HG02938 (cell line): ENCODE data around the gene SHLD1.
"Not testable (repeated sequence)": the region's sequence is repeated elsewhere in the genome, so short reads cannot be mapped to it uniquely, and the experiment has no call there.

Experiments
- ATAC-seq: cut with Tn5 transposase; IDR thresholded peaks from one replicate; pipeline ENCODE4 v1.9.1; 2021; ENCODE audit warnings: mild to moderate bottlenecking, moderate library complexity; ENCODE audit not compliant: unreplicated experiment

SHLD1 gene

DNA sequence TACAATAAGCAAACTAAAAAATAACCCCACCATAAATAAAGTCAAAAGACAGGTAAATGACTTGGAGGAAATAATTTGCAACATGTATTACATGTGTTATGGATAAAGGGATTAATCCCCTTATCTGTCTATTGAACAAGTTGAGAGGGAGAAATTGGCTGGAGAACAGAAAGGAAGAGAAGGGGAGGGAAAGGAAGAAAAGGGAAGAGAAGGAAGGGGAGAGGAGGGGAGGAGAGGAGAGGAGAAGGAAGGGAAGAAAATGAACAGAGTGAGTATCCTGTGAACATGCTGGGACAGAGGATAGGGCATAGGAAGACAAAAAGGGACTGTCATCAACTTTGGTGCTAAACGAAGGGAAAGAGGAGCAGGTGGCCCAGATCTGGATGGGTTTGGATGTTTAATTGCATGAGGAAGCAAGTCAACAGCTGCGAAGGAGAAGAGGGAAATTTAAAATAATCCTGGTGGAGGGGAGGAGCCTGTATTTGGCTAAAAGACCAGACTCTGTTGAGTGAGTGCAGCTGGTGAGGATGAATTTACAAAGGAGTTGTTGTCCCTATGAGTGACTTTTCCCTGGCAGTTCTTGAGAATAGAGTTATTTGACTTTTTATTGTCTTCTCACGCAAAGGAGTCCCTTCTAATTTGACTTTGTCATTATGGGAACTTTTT is 14.2 kb upstream of the SHLD1 start:
- no peak for ATAC-seq

DNA sequence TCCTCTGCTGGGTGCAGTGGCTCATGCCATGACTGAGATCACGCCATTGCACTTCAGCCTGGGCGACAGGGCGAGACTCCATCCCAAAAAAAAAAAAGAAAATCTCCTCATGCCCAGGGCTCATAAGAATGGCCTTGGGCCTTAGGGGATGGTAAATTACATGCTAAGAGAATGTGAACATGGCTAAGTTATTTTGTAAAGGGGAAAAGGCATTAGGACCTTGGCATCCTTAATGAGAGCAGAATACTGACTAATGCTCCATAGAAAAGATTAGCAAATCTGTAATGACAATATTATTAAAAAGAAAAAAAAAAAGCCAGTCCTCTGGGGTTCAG is 12.6 kb upstream of the SHLD1 start:
- no peak for ATAC-seq

DNA sequence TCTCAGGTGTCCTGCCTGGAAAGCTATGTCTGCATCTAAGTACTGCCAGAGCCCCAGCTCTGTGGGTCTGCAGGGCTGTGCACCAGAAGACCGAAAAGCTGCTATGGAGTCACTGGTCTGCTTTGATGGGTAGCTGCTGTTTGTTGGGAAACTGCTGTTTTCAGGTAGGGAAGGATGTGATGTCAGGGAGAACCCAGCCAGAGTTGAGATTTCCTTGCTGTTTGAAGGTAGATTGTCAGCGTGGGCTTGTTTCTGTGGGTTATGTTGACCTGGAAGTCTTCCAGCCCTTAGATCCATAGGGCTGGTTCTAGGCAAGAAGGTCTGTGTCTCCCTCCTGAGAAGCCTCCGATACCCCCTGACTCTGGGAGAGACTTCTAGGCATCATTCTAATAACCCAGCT is 12.2 kb upstream of the SHLD1 start:
- no peak for ATAC-seq

DNA sequence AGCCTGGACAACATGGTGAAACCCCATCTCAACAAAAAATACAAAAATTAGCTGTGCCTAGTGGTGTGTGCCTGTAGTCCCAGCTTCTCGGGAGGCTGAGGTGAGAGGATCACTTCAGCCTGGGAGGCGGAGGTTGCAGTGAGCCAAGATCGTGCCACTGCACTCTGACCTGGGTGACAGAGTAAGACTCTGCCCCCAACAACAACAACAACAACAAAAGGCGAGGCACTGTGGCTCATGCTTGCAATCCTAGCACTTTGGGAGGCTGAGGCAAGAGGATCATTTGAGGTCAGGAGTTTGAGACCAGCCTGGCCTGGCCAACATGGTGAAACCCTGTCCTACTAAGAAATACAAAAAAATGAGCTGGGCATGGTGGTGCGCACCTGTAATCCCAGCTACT is 9.6 kb upstream of the SHLD1 start:
- ATAC-seq: not testable (repeated sequence)

DNA sequence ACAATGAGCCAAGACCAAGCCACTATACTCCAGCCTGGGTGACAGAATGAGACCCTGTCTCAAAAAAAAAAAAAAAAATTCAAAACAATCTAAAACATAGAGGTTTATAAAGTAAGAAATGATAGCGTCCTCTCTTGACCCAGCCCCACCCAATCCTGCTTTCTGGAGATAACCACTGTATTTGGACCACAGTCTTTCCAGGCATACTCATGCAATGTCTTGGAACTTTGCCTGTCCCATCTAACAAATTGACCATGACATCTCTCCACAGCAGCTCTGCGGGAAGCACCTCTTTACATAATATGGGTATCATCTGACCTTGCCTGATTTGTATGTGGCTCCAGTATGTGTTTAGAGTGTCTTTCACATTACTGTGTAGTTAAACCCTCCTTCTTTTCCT is 9.1 kb upstream of the SHLD1 start:
- no peak for ATAC-seq

DNA sequence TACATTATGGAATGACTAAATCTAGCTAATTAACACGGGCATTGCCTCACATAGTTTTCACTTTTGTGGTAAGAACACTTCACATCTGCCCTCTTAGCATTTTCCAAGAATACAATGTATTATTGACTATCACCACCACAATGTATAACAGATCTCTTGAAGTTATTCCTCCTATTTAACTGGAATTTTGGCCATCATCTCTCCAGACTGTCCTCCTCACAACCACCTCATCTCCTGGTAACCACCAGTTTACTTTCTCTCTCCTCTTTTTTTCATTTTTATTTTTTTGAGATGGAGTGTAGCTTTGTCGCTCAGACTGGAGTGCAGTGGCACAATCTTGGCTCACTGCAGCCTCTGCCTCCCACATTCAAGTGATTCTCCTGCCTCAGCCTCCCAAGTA is 8.2 kb upstream of the SHLD1 start:
- no peak for ATAC-seq

DNA sequence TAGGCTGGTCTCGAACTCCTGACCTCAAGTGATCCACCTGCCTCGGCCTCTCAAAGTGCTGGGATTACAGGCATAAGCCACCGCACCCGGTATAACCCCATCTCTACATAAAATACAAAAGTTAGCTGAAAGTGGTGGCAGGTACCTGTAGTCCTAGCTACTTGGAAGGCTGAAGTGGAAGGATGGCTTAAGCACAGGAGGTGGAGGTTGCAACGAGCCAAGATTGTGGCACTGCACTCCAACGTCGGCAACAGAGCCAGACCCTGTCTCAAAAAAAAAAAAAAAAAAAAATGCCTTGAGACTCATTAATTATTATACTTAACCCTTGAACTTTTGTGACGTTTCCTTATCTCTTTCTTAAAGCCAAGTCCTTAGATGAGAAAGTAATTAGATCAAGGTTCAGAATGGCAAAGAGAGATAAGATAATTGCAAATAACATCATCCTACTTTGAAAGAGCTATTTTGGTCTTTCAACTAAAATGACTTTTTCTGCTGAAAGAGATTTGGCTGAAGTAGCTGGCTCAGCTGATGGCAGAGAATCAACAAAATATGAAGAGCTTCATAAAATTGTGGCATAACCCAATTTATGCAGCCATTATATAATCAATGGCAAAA is 4.7 kb upstream of the SHLD1 start:
- ATAC-seq: no peak

DNA sequence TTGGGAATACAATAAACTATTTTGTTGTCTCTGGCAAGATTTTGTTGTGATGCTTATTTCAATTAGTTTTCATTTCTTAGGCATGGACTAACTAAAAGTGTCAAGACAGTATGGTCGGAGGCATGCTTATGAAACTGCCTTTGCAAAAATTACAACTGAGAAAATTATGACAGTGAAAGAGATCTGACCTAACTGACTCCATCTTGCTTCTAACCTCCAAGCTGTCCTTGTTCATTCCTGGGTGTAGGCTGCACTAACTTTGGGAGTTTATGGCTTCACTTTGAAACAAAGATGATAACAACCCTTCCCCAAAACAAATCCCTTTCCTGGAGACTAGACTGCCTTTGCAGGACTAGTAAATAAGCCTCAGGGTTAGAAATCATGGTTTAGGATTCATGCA is 4.1 kb upstream of the SHLD1 start:
- ATAC-seq: no peak

DNA sequence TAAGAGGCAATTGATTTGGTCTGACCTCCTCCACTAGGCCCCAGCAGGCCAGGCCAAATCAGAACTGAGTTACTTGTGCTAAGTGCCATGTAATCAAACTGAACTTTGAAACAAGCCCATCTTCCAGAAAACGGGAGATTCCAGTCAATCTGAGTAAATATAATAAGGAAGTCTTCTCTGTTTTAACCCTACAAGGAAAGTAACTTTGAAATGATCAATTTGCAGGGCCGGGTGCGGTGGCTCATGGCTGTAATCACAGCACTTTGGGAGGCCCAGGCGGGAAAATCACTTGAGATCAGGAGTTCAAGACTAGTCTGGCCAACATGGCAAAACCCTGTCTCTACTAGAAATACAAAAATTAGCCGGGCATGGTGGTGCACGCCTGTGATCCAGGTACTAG is 2.0 kb upstream of the SHLD1 start:
- ATAC-seq: no peak

DNA sequence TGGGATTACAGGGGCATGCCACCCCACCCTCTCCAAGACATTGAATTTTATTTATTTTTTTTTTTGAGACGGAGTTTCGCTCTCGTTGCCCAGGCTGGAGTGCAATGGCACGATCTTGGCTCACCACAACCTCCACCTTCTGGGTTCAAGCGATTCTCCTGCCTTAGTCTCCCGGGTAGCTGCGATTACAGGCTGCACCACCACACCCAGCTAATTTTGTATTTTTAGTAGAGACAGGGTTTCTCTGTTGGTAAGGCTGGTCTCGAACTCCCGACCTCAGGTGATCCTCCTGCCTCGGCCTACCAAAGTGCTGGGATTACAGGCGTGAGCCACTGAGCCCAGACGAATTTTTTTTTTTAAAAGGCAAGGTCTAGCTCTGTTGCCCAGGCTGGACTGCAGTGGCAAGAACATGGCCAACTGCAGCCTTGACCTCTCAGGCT is 669 bp upstream of the SHLD1 start:
- not testable (repeated sequence) for ATAC-seq

DNA sequence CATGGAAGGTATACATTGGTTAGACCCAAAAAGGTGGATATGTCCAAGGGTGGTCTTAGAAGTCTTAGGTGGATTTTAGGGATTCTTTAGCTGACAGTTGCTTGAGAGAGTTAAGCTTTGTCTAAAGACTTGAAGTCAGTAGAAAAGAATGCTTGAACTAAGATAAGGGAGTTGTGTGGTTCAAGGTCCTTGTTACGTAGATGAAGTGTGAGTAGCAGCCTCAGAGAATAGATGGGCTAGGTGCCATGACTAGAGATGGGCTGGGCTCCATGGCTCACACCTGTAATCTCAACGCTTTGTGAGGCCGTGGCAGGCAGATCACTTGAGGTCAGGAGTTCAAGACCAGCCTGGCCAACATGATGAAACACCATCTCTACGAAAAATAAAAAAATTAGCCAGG is 1.7 kb downstream of the SHLD1 start:
- ATAC-seq: no peak

DNA sequence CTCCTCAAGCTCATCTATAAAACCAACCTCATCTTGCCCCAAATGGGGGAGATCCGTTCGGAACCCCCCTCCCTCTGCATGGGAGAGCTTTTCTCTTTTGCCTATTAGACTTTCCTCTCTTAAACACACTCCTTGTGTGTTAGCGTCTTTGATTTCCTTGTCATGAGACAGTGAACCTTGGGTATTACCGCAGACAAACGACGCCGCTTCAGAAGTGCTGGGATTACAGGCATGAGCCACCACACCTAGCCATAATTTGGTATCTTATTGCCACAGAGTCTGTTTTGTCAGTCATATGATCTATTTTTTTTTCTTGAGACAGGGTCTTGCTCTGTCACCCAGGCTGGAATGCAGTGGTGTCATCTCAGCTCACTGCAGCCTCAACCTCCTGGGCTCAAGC is 3.6 kb downstream of the SHLD1 start:
- no peak for ATAC-seq

DNA sequence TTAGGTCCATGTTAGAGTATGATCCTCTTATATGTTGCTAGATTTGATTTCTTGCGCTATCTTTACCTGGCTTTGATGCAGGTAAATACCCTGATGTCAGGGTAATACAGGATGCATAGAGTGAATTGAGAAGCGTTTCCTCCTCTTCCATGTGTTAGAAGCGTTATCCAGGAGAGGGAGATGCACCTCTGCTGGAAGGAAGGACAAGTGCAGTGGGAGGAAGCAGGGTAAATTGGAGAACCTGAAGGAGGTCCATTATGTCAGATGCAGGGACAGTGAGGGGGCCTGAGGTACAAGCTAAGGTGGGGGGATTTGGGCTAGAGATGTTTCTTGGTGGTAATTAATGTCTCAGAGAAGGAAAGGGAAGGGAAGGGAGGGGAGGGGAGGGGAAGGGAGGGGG is 7.7 kb downstream of the SHLD1 start:
- no peak for ATAC-seq

DNA sequence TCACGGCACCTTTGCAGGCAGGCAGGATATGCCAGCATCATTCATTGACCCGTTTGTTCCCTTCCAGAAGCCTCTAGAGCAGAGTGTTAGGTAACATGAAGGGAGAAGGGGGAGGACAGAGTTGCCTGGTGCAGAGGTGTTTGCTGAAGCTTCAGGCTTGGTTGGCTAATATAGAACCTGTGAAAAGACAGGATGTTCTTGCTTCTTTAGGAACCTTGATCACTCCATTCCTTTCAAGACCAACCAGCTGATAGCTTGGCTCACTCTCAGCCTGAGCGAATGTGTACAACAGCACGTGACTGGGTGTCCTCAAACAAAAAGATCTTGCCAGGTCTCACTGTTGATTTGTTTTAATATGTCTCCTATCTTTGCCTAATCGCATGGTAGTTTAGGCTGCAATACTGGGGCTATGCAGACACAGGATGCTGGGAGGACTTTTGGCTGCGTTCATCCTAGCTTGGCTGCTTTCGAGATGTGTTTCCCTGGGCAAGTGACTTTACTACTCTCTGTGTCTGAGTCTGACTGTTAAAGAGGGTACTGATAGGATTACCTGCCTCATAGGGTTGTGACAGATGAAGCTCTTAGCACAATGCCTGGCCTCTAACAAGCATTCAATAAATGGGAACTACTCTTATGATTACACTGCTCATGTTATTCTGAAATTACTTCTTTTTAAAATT is 16.0 kb downstream of the SHLD1 start:
- no peak for ATAC-seq

DNA sequence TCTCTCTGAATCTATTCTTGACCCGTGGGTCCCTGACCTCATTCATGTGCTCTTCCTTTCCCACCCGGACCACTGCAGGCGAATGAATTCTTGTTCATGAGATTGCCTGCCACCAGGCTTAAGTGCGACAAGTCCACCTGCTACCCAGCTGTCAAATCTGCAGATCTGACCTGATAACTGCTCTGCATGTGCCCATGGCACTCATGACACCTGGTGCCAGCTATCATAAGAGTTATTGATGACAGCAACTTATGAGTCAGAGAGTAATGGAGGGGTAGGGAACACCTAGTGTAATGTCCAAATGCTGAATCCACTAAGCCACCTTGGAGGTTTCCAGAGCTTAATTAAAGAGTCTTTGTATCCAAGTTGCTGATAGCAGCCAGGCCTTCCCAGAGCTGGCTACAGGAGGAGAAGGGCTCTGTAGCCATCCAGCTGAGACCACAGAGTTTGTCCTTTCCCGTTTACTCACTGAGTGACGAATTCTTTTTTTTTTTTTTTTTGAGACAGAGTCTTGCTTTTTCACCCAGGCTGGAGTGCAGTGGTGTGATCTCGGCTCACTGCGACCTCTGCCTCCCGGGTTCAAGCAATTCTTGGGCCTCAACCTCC is 17.4 kb downstream of the SHLD1 start:
- no peak for ATAC-seq

DNA sequence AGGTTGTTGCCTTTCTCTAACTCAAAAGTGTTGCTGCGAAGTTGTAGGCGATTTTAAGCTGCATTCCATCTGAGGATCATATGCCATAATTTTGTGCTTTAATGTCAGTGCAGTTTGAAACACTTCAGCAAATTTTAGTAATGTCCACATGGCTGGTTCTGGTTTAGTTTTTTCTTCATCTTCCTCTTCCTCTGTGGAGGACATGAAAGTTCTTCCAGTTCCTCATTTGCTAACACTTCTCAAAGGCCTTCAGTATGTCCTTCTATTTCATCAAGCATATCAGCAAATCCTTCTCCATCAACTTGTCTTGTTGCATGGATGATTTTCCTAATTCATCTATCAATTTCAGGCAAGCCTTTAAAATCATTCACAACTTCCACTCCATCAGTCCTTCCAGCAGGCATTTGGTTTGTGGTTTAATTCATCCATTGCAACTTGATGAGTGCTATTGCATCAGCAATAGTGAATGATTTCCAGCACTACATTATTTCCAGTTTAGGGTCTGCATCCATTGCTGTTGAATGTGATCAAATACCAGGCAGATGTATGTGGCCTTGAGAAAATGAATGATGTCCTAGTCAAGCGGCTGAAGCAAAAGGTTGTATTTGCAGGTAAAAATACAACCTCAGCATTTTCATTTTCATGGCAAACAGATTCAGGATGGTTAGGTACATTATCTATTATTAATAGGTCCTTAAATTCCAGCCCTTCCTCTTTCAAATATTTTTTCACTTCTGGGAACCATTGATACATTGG is 20.2 kb downstream of the SHLD1 start:
- no peak for ATAC-seq

DNA sequence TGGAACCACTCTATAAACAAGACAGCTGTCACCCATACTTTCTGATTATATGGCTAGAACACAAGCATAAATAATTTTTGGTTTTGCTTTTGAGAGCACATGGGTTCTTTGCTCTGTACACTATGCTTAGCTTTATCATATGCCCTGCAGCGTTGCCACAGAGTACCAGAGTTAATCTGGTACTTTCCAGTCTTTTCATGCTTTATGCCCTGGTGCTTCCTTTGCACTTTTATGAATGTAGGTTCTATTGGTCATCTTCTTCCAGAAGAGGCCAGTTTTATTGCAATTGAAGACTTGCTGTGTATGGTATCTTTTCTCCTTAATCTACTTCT is 20.8 kb downstream of the SHLD1 start:
- no peak for ATAC-seq

DNA sequence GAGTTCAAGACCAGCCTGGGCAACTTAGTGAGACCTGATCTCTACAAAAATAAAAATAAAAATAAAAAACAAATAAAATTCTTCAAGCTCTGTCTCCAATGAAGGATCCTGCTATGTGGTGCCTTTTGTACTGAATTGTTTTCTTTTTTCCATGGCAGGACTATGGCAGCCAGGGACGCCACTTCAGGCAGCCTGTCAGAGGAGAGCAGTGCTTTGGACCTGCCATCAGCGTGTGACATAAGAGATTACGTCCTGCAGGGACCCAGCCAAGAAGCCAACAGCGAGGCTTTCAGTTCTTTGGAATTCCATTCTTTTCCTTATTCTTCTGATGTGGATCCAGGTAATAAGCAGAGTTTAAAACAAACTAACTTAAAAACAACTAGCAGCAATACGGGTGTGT is 22.5 kb downstream of the SHLD1 start:
- no peak for ATAC-seq

DNA sequence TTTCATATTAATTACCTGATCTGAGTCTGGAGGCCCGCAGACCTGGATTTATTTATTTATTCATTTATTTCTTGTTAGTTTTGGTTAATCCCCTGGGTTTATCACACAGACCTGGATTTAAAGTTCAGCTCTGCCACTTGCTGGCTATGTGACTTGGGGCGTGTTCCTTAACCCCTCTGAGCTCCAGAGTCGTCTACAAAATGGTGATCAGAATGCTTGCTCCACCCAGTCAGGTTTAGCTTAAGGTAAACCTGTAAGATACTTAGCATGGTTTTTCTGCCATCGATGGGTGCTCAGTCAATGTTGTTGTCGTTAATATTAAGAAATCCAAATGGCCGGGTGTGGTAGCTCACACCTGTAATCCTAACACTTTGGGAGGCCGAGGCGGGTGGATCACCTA is 23.4 kb downstream of the SHLD1 start:
- ATAC-seq: no peak

DNA sequence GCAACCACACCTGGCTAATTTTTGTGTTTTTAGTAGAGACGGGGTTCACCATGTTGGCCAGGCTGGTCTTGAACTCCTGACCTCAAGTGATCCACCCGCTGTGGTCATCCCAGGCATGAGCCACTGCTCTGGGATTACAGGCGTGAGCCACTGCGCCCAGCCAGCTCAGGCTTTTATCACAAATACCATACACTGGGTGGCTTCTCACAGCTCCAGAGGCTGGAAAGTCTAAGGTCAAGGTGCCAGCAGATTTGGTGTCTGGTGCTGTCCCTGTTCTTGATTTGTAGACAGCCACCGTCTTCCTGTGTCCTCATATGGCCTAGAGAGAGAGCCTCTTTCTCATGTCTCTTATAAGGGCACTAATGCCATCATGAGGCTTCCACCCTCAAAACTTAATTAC is 25.9 kb downstream of the SHLD1 start:
- ATAC-seq: no peak

DNA sequence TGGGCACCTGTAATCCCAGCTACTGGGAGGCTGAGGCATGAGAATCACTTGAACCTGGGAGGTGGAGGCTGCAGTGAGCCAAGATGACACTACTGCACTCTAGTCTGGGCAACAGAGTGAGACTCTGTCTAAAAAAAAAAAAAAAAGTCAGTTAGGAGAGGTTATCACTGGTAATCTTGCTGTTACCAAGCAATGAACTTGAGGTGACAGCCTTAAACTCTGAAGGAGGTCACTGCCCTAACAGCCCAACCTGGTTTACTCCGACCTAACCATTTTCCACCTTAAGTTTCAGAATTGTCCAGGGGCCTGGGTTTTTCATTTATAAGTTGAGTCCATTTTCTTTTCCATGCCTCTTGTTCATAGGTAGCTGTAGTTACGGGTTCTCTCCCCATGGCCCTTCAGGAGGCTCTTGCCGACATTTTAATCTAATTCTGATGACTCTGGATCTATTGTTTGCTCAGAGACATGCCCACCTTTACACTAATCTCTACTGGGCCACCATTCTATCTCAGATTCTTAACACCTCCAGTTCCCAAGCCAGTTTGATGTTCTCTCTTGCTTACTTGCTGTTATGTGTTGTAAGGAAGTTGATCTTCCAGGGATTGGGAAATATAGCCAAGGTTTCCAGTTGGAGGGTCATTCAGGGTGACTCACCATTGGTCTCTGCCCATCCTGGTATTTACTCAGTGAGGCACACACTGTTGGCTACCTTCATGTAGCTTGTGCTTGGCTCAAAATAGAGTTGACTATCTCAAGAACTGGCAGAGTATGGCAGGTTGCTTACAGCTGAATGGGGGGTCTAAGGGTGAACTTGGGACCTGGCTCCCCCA is 29.1 kb downstream of the SHLD1 start:
- no peak for ATAC-seq
